Heart left ventricle (tissue), 16 donors: ENCODE data around the gene SERPINA9. TPM values are rescaled to one million over a fixed set of nuclear protein-coding genes. Genes with fewer than 3 reads are reported as not detected.
"Not testable (repeated sequence)": the region's sequence is repeated elsewhere in the genome, so short reads cannot be mapped to it uniquely, and the experiment has no call there.

Experiments
- ATAC-seq, 4 donors: fragments of 200-7000 bp; cut with Tn5 transposase; one replicate each; pipeline ENCODE4 v1.9.1; 2020 to 2022; ENCODE audit warnings: moderate library complexity in 4 of 4, mild to moderate bottlenecking in 3 of 4, moderate number of reproducible peaks in 1 of 4
- DNase-seq, 5 donors: peaks; one replicate each; pipeline ENCODE4 v3.0.0-alpha.2; 2020
- H3K27ac ChIP-seq, 12 donors: fragments of 200-600 bp; sonication (generic) in 4 of 12; one replicate each; pipeline versions ENCODE4 v1.5.0 to v1.8.0; 2016 to 2022; ENCODE audit warnings: mild to moderate bottlenecking in 2 of 12
- H3K27me3 ChIP-seq, 9 donors: fragments of 200-600 bp; sonication (generic) in 2 of 9; one replicate each; pipeline versions ENCODE4 v1.5.1 to v1.8.0; 2016 to 2022; ENCODE audit warnings: mild to moderate bottlenecking in 3 of 9
- H3K36me3 ChIP-seq, 9 donors: fragments of 200-600 bp; sonication (generic) in 2 of 9; one replicate each; pipeline versions ENCODE4 v1.5.0 to v1.8.0; 2018 to 2022; ENCODE audit warnings: mild to moderate bottlenecking in 2 of 9
- H3K4me1 ChIP-seq, 12 donors: fragments of 200-600 bp; sonication (generic) in 4 of 12; one replicate each; pipeline versions ENCODE4 v1.5.0 to v1.8.0; 2016 to 2022; ENCODE audit warnings: mild to moderate bottlenecking in 3 of 12
- H3K4me3 ChIP-seq, 12 donors: fragments of 200-600 bp; sonication (generic) in 4 of 12; one replicate each; pipeline versions ENCODE4 v1.5.0 to v1.8.0; 2017 to 2022; ENCODE audit warnings: mild to moderate bottlenecking in 9 of 12, moderate library complexity in 4 of 12
- H3K9me3 ChIP-seq, 12 donors: fragments of 200-600 bp; sonication (generic) in 4 of 12; one replicate each; pipeline versions ENCODE4 v1.5.0 to v1.8.0; 2016 to 2022; ENCODE audit warnings: mild to moderate bottlenecking in 1 of 12
- WGBS, 4 donors: extraction: QIAGEN DNeasy Blood & Tissue Kit in 2 of 4; methylation state at CpG; one replicate each; pipeline versions ENCODE4 v1.1.5 to v1.1.7; 2013 to 2018; 5-methylcytosine and 5-hydroxymethylcytosine counted together
- intact Hi-C, 10 donors: fragments of 100-400 bp; cut with DNase I; formaldehyde crosslinking; loops; one replicate each; pipeline versions ENCODE4 v1.11.1 to v1.14.2; 2022
- polyA plus RNA-seq, 2 donors: library from polyadenylated mRNA; stranded (reverse); fragments of 200-250 nt; gene quantifications; one replicate each; pipeline ENCODE4 v1.2.3, GENCODE V29; 2013
- total RNA-seq, 9 donors: library from RNA; depleted of rRNA in 2 of 9; stranded (reverse); fragments of >200 nt in 2 of 9; fragmentation: NEBNext Ultra II Directional in 3 of 9; extraction: Animal tissue kit (Norgen Biotek cat#: 25700) in 3 of 9; gene quantifications; one replicate each; pipeline versions ENCODE4 v1.1.0 to v1.2.4, GENCODE V29; 2016 to 2023
- TF ChIP-seq, protein P1 (sequence below), 12 donors: fragments of 200-600 bp; sonication (generic) in 4 of 12; IDR thresholded peaks; one replicate each; pipeline versions ENCODE4 v1.5.0 to v1.8.0; 2018 to 2022; ENCODE audit warnings: antibody characterized with exemption in 12 of 12, mild to moderate bottlenecking in 5 of 12
- donor health status: ischemic (EF 13 %, LVEDD 7.1; RV severe dilation, severe dysfunction).
- donor health status: healthy with polysubstance abuse.
- donor health status: DM: no; HTN: yes; CAD: no.
- donor health status: DM: no; HTN: no; CAD: no.
- donor health status: ischemic (EF 25% LVEDD 6.9; RV normal size, moderate dysfunction).
- donor health status: ischemic (EF 25% LVEDD 5.7; RV mildly dilated, moderate dysfunction).
- donor health status: healthy.
- donor health status: DM: yes; HTN: yes; CAD: no.
- donor health status: ischemic (EF 35%, LVEDD 5.7; RV mildly dilated, moderate dysfunction).
- donor health status: nonischemic (EF 11% LVEDD 7.7; RV severe dilation, severe dysfunction).
- donor health status: DM: yes; HTN: yes; CAD: no.
- donor health status: PGD.
- donor health status: ischemic (EF 29% LVEDD 5.4; RV normal size, mild dysfunction).
- donor health status: nonischemic (EF 23%, LVEDD 6.1; RV moderate dilation, normal function).

The SERPINA9 gene
- total and polyA plus RNA-seq, 11 donors = not detected

DNA sequence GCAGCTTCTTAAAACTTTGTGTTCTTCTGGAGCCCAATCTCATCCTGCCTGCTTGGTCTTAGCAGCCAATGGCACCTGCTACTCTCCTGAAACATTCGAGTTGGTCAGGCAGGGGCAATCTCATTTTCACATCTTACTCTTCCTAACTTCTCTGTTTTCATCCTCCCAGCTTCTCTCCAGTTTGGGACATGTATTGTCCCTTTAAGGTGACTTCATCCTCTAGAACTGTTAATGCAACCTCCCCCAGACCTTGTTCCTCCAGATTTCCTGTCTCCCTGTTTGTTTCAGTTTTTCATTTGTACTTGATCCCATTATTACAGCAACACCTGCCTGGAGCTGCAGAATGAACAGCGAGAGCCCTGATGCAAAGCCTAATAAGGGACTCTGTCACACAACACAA, 54.7 kb downstream of the SERPINA9 start:
- Histone ChIP-seq H3K4me3 (no peak overlapping the region), H3K27ac (no peak overlapping the region), H3K4me1 (no peaks in the 10 kb centered on the region), H3K36me3 (no peaks in the 10 kb centered on the region), H3K27me3 (peaks cover 0 to 46% (median 11%) of the 10 kb centered on the region in 9 donors), H3K9me3 (no peaks in the 10 kb centered on the region)
- 59 to 61% (median 60%) methylated on average over 2 of the region's 2 CpGs for WGBS, 4 donors
- intact Hi-C loops = loop anchor here in 1 of 10 donors (5.0 kb wide), 1 partner anchor 66 kb away; no protein-coding TSS in a partner anchor
- DNase-seq = no peak
- TF ChIP-seq, protein P1, sequence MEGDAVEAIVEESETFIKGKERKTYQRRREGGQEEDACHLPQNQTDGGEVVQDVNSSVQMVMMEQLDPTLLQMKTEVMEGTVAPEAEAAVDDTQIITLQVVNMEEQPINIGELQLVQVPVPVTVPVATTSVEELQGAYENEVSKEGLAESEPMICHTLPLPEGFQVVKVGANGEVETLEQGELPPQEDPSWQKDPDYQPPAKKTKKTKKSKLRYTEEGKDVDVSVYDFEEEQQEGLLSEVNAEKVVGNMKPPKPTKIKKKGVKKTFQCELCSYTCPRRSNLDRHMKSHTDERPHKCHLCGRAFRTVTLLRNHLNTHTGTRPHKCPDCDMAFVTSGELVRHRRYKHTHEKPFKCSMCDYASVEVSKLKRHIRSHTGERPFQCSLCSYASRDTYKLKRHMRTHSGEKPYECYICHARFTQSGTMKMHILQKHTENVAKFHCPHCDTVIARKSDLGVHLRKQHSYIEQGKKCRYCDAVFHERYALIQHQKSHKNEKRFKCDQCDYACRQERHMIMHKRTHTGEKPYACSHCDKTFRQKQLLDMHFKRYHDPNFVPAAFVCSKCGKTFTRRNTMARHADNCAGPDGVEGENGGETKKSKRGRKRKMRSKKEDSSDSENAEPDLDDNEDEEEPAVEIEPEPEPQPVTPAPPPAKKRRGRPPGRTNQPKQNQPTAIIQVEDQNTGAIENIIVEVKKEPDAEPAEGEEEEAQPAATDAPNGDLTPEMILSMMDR (IDR thresholded peaks at IDR 0.05) = no peak
- no peak for ATAC-seq

DNA sequence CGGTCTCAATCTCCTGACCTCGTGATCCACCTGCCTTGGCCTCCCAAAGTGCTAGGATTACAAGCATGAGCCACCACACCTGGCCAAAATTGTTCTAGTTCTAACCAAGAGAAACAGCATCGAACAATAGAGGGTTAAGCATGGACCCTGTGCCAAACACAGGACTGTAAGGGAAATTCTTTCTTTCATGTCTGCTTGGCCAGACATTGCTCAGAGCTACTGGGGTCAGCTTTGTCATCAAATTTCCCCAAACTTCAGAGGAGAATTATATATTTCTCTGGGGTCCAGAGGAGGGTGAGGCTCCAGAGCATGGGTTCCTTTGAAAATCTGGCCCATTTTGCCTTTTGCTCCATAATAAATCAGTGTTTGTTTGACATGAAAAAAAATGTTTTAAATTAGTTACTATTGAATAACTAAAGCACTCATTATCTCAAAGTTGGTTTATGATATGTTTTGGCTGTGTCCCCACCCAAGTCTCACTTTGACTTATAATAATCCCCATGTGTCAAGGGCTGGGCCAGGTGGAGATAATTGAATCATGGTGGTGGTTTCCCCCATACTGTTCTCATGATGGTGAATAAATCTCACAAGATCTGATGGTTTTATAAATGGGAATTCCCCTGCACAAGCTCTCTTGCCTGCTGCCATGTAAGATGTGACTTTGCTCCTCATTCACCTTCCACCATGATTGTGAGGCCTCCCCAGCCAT, 58.3 kb downstream of the SERPINA9 start:
- H3K9me3 ChIP-seq, DNase-seq, H3K27ac ChIP-seq, H3K4me1 ChIP-seq, H3K4me3 ChIP-seq, H3K36me3 ChIP-seq, intact Hi-C loops, ATAC-seq: not testable (repeated sequence)
- WGBS, 4 donors = 63 to 77% (median 67%) methylated on average over 3 of the region's 3 CpGs
- peaks cover 0 to 23% (median 5%) of the 10 kb centered on the region in 9 donors for H3K27me3 ChIP-seq

Other genes with a start within 250 kb of the SERPINA9 start
- not detected for gene SERPINA10, start 182.9 kb downstream of the SERPINA9 start, total RNA-seq
- gene SERPINA10, start 182.9 kb downstream of the SERPINA9 start, polyA plus RNA-seq = not detected
- gene SERPINA6, start 152.9 kb downstream of the SERPINA9 start, total RNA-seq = not detected
- not detected for gene SERPINA6, start 152.9 kb downstream of the SERPINA9 start, polyA plus RNA-seq
- not detected for gene SERPINA2, start 109.5 kb downstream of the SERPINA9 start, total RNA-seq
- gene SERPINA2, start 109.5 kb downstream of the SERPINA9 start, polyA plus RNA-seq = not detected
- 10 to 100 TPM in 2 of 9 donors, 1 to 10 TPM in 7; 1.7 to 53.4 (median 4.4) TPM for gene SERPINA1, start 87.6 kb downstream of the SERPINA9 start, total RNA-seq
- 1 to 10 TPM in 1 of 2 donors, under 1 TPM in 1; 0.99 to 8.7 TPM for gene SERPINA1, start 87.6 kb downstream of the SERPINA9 start, polyA plus RNA-seq
- gene SERPINA11, start 23.4 kb downstream of the SERPINA9 start, total RNA-seq = not detected
- gene SERPINA11, start 23.4 kb downstream of the SERPINA9 start, polyA plus RNA-seq = not detected
- gene SERPINA12, start 33.3 kb upstream of the SERPINA9 start, total RNA-seq = not detected
- not detected for gene SERPINA12, start 33.3 kb upstream of the SERPINA9 start, polyA plus RNA-seq
- gene SERPINA4, start 85.2 kb upstream of the SERPINA9 start, total RNA-seq = not detected
- not detected for gene SERPINA4, start 85.2 kb upstream of the SERPINA9 start, polyA plus RNA-seq
- 1 to 10 TPM in 5 of 9 donors, under 1 TPM in 4; 0.54 to 4.5 (median 1.1) TPM for gene SERPINA5, start 105.2 kb upstream of the SERPINA9 start, total RNA-seq
- gene SERPINA5, start 105.2 kb upstream of the SERPINA9 start, polyA plus RNA-seq = 1 to 10 TPM; 2.5 to 2.7 TPM
- gene SERPINA3, start 136.2 kb upstream of the SERPINA9 start, total RNA-seq = 100 to 1,000 TPM in 2 of 9 donors, 10 to 100 TPM in 5, 1 to 10 TPM in 2; 2.7 to 105 (median 23.0) TPM
- 100 to 1,000 TPM in 1 of 2 donors, 10 to 100 TPM in 1; 23.6 to 205 TPM for gene SERPINA3, start 136.2 kb upstream of the SERPINA9 start, polyA plus RNA-seq